ENCODE results near the gene C2orf66.

Gene C2orf66

DNA sequence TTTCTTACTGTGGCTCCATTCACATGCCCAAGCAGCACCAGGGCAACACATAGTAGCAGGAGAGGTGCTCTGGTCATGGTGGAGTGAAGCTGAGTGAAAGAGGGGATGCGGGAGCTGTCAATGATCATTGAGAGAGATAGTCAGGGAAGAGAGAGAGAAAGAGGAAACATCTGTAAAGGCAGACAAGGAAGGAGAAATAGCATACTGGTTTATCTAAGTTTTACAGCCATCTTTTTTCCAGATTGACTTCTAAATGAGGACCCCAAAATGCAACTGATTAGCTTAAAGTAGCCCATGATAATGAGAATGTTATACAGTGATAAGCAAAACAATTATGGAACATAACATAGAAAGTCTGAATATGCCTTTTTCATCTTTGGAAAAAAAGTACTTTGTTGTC lies at the start of gene C2orf66:
Gene C2orf66 (minus strand): TSS at position 96 of the 400 bp plus-strand sequence. CDS start 19 bp downstream, at position 77.
- TF ChIP-seq, protein P1, sequence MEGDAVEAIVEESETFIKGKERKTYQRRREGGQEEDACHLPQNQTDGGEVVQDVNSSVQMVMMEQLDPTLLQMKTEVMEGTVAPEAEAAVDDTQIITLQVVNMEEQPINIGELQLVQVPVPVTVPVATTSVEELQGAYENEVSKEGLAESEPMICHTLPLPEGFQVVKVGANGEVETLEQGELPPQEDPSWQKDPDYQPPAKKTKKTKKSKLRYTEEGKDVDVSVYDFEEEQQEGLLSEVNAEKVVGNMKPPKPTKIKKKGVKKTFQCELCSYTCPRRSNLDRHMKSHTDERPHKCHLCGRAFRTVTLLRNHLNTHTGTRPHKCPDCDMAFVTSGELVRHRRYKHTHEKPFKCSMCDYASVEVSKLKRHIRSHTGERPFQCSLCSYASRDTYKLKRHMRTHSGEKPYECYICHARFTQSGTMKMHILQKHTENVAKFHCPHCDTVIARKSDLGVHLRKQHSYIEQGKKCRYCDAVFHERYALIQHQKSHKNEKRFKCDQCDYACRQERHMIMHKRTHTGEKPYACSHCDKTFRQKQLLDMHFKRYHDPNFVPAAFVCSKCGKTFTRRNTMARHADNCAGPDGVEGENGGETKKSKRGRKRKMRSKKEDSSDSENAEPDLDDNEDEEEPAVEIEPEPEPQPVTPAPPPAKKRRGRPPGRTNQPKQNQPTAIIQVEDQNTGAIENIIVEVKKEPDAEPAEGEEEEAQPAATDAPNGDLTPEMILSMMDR (IDR thresholded peaks at IDR 0.05) = no peak

GRCh38 chr2:196854629-196855028 lies 45.5 kb upstream of the C2orf66 start:
- TF ChIP-seq, protein P1 (IDR thresholded peaks at IDR 0.05) = no peak

DNA sequence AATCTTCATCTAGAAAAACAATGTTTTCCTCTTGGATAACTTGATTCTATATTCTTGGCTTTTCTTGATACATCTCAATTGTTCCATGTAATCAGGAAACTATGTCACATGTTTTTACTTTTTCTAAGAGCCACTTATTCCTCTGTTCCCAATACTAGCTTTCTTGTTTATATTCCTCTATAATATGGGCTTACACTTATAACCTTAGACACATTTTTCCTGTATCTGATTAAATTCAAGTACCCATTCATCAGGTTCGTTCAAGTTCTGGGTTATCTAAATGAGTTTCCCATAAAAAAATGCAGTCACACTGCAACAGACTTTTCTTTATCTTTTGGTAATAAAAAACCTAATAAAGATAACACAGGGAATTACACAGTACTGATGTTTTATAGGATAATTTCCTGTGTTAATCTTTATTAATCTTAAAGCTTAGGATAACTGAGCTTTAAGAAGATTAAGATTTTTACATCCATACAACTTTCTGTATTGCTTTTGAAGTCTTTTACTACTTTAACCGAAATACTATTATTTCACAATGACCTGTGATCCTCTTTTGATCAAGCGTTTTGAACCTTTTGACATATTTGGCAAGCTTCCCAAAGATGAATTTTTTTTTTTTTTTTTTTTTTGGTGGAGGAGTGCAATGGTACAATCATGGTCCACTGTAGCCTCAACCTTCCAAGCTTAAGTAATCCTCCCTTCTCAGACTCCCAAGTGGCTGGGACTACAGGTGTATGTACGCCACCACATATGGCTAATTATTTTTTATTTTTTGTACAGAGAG lies 44.3 kb upstream of the C2orf66 start:
- TF ChIP-seq, protein P1 (IDR thresholded peaks at IDR 0.05) = no peak

GRCh38 chr2:196851088-196851487 lies 41.9 kb upstream of the C2orf66 start:
- TF ChIP-seq, protein P1 (IDR thresholded peaks at IDR 0.05) = no peak

DNA sequence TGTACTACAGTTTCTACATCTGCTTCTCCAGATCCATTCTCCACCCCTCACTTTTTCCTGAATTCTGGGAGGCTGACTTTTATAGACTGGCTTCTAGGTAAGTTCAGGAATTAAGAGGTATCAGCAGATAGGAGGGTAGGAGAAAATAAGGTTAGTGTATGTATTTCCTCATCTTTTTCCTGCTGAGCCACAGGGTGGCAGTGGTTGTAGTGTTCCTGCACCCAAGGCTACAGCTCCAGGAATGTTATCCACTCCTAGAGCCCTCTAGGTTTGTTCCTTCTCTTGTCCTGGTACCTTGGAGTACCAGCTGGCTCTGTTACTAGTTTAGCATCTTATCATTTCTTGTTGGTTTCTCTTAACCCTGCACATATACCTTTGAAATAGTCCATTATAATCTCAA lies 40.7 kb upstream of the C2orf66 start:
- TF ChIP-seq, protein P1 (IDR thresholded peaks at IDR 0.05) = peak; percentile 49

DNA sequence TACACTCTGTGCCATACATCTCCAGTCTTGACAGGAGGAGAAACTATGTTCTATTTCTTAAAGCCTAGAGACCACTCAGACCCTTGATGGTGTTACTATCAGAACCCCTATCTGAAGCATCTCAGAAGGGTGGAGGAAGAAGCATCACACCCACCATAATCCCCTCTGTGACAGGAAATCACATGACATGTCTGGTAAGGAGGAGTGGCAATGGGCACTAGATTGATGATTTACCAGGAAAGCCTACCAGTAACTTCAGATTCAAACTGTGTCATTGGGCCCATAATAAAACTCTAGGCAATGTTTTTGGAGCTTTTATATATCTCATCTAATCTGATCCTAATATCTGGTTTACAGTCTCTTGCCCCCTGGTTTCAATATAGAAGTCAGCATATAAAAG lies 37.1 kb upstream of the C2orf66 start:
- TF ChIP-seq, protein P1 (IDR thresholded peaks at IDR 0.05) = no peak

- TF ChIP-seq, protein P1 (IDR thresholded peaks at IDR 0.05) = no peak
Observed at GRCh38 chr2:196845371-196845770, 36.2 kb upstream of the C2orf66 start.

All from LNCAP (cell line).